GM18870 (cell line): ENCODE results near the gene SLC35F1.
"Not testable (repeated sequence)": the region's sequence is repeated elsewhere in the genome, so short reads cannot be mapped to it uniquely, and the experiment has no call there.

Source experiments
- ATAC-seq: cut with Tn5 transposase; IDR thresholded peaks from one replicate; pipeline ENCODE4 v1.9.1; 2021; ENCODE audit warnings: moderate library complexity; ENCODE audit not compliant: unreplicated experiment

SLC35F1 gene

DNA sequence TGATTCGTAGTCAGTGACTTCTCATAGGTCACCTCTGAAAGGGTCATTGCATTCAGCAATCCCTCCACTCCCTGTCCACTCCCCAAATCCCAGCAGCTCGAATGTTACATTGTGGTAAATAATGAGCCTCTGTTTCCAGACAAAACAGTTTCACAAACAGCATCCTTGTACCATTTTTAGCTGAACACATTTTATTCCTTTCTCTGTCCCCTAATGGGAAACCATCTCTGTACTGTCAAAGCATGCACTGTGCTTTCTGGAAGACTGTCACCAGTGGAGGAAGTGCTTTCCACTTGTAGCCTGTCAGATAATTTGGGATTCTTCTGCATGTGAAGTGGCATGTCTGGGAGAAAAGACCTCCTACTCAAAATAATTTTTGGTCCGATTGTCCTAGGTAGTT, 82.0 kb downstream of the SLC35F1 start:
- ATAC-seq, result no peak

DNA sequence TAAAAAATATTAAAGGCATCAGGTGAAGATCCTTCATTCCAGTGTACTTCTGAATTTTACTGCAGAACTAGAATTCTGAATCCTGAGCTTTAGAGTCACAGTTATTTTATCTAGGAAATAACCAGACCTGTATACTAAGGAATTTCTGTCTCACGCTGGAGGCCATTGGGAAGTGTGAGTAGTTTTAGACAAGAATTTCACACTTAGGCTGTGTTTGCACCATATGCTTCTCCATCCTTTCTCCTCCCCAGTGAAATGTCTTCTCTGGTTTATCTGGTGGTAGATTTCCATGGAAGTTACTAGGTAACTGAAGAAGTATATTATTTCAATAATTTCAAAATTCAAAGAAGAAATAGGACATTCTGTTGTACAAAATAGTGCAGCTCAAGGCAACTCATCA, 83.1 kb downstream of the SLC35F1 start:
- no peak for ATAC-seq

DNA sequence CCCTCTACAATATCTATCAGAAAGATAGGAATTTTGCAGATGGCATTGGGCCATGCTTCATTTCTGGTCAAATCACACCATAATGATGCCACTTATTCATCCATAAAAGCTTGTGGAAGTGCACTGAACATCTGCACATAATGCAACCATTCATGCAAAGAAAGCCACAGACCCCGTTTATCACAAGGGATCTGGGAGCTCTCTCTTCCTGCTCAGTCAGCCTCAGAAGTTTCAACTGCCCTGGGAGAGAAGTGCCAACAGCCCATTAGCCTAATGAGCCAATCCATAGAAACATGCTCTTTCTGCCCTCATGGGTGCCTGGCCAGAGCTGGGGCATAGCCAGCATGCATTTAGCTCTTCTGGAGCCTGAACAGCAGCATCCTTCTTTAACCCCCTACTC, 85.8 kb downstream of the SLC35F1 start:
- ATAC-seq, result no peak

DNA sequence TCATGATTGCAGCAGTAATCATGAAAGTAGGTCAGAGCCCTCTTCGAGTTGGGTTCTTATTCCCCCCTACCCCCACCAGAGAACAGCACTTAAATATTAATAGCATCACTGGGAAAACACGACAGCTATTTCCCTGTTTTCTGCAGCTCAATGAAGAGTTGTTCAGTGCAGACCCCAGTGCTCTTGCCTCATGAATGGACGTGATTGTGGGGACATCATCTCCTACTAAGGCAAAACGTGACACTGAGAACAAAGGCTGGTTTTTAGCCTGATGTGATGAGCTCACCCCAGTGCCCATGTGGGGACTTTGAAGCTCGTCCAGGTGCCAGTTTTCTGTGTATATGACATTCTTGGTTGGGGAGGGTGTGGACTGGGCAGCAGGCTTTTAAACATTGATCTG, 105.9 kb downstream of the SLC35F1 start:
- no peak for ATAC-seq

DNA sequence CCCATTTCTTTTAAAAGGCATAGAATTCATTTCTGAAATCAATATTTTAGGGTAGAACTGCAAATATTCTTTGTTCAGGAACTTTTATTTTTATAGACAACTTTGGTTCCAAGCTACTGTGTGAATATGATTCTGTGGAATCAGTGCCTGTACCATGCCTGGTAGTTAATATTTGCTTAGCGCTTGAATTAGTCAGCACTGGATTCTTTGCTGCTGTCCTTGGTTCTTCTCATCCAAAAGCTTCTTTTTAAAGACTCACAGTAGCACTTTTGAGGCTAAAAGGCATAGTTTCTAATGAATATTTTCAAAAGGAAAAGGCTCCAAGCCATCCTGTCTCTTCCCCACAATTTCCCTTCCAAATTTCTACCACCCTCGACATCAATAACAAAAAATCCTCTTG, 109.5 kb downstream of the SLC35F1 start:
- no peak for ATAC-seq

DNA sequence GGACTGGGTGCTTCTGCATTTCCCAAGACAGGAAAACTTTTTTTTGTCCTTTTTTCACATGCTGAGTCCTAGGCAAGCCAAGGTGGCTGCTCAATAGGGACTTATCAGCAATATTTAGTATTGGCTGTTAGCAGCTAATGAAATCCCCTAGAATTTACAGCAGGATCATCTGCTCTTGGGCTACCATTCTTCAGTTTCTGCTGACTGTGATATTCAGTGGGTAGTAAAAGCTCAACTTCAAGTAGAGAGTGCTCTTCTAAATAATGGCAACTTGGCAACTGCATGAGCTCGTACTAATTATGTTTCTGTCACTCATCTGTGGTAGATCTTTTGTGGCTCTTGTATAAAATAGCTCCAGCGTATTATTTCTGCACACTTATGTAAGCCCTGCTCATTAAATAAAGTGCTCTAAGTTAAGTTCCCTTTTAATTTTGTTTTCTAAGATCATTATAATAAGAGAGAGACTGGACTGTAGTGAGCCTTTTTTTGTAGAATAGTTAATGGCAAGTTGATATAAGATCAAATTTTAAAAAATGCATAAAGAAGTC, 110.3 kb downstream of the SLC35F1 start:
- ATAC-seq, result no peak

DNA sequence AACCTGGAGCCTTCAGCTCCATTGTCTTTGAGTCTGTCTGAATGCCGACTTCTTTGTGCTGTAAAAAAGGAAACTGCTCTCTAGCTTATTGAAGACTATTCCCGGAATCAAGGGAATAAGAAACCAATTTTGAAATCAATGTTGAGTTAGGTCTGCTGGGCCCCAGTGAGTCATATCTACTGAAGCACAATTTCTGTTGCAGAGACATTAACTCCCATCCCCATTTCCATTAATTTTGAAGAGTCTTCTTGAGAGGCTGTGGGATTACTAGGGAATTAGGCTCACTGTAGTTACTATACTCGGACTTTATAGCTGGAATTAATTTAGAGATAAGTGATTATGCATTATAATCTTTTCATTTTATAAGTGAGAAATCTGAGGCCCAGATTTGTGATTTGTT, 116.7 kb downstream of the SLC35F1 start:
- no peak for ATAC-seq

DNA sequence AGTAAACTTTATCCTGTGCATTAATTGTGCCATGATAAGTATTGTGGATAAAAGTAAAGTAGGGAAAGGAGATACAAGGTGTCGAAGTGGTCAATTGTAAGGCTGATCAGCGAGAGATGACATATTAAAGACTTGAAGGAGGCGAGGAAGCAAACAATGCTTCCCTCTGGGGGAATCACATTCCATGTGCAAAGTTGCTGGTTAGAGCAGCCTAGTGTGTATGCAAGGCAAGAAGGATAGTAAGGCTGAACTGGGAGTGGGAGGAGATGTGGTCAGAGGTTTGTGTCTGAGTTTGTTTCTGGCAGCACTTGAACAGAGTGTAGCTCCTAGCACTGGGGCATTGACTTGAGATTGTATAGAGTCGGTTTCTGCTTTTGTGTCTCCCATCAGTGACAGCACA, 122.9 kb downstream of the SLC35F1 start:
- ATAC-seq, result no peak

DNA sequence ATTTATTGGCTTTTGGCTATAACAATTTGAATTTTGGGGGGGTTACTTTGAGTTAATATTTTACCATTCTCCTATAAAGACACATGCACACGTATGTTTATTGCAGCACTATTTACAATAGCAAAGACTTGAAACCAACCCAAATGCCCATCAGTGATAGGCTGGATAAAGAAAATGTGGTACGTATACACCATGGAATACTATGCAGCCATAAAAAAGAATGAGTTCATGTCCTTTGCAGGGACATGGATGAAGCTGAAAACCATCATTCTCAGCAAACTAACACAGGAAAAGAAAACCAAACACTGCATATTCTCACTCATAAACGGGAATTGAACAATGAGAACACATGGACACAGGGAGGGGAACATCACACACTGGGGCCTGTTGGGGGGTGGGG, 130.4 kb downstream of the SLC35F1 start:
- not testable (repeated sequence) for ATAC-seq

DNA sequence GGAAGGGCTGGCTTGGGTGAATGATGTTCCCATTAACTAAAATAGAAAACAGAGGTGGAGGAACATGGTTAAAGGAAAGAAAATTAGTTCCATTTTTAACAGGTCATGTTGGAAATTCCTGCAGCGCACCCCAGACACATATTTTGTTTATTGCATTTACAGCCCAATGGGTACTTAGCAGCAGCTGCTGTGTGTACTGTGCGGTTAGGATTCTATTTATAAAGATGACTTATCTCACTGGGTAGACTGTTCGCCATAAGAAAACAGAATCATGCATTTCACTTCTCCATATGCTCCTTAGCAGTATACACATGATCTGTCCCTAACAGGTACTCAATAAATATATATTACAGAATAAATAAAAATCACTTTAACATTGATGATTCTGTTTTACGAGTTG, 135.8 kb downstream of the SLC35F1 start:
- no peak for ATAC-seq

DNA sequence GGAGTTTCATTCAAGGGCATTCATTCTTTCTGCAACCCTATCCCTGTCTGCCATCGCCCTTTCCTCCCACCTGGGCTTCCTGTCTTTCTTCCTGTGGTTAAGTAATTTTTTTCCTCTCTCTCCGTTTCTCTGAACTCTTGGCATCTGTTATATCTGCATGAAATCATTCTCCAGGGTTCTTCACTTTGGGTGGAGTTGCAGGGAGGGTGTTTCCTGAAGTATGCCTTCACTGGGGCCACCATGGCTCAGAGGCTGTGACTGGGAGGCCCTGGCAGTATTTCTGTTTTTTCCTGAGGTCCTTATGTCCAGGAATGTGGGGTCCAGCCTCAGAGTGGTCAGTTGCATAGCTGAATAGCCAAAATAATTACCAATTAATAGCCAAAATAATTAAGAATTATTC, 137.2 kb downstream of the SLC35F1 start:
- no peak for ATAC-seq

DNA sequence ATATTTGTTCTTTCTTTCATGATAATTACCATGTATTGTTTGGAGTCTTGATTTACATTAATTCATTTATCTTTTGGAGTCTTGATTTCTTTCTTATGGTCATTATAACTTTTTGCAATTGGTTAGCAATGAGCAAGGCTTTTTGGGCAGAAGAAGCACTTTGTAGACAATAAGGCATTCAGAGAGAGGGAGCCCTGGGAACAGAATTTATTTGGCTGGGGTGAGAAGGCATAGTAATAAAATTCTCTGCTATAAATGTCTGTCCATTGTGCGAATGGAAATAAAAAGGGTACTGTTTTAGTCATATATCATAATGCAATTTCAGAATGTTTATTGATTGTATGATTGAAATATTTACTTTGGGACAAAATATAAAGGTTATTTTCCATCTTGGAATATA, 147.0 kb downstream of the SLC35F1 start:
- ATAC-seq, result no peak

DNA sequence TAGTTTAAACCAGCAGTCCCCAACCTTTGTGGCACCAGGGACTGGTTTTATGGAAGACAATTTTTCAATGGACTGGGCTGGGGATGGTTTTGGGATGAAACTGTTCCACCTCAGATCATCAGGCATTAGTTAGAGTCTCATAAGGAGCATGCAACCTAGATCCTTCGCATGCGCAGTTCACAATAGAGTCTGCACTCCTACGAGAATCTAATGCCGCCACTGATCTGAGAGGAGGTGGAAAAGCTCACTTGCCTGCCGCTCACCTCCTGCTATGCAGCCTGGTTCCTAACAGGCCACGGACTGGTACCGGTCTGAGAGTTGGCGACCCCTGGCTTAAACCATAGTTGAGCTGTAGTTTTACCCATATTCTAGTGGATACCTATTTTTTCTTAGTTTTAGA, 154.6 kb downstream of the SLC35F1 start:
- no peak for ATAC-seq

DNA sequence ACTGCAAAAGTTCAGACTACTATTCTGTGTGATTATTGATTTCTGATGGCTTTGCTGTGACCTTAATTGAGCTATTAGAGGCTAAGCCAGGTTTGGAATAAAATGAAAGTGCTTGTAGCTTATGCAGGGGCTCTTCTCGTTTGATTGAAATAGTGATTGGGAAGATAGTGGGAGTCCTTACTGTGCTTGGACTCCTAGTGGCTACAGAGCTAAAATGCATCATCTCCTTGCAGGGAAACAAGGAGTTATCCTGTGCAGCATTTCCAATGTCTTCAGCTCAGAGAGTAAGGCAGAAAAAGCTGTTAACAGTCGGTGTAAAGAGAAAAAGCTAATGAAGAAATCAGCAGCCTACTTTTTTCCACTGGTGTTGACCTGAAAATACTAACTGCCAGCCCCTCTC, 173.5 kb downstream of the SLC35F1 start:
- ATAC-seq, result no peak

DNA sequence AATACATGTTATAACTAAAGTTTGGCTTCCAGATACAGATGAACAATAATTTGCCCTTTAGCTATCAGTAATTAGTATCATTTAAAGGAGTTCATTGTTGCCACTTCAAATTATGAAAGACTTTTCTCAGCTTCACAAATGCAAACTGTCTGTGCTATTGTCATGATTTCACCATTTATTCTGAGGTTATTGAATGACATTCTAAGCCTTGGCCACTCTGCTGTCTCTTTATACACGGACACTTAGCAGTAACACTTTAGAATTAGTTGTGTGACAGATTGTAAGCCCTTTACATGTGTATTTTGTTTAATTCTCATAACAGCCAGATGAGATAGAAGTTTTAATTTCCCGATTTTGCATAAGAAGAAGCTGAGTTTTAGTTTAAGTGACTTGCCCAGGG, 176.6 kb downstream of the SLC35F1 start:
- ATAC-seq, result no peak

DNA sequence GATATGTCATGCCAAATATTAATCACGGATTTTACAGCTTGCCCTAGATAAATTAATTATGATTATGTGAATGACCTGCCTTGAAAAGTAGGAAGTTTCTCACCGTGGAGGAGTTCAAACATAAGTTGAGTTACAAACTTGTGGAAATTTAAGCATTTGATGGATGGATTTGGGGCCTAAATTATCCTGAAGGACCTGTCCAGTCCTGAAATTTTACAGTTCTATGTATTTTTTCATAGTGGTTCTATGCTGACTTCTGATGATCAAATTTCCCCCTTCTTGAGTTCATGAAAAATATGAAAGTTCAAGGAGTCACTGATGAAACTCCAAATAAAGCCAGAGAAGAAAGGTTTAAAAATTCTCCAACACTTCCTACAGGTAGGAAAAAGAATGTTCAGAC, 178.6 kb downstream of the SLC35F1 start:
- no peak for ATAC-seq

DNA sequence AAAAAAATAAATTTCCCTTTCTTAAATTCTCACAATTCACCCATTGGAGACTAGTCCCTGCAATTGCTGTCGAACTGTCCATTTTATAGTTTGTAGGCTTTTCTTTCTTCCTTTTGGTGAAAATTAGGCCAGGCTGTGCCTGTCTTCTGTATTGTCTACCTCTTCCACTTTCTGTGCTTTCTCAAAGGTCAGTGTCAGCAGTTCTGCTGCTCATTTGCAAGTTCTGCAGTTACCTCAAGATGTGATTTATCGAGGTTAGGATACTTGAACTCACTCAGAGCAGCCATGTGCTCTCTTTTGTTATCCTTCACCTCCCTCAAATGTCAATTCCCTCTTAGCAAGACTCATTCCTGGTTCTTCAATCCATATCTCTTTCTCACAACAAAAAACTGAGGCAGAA, 179.1 kb downstream of the SLC35F1 start:
- no peak for ATAC-seq

DNA sequence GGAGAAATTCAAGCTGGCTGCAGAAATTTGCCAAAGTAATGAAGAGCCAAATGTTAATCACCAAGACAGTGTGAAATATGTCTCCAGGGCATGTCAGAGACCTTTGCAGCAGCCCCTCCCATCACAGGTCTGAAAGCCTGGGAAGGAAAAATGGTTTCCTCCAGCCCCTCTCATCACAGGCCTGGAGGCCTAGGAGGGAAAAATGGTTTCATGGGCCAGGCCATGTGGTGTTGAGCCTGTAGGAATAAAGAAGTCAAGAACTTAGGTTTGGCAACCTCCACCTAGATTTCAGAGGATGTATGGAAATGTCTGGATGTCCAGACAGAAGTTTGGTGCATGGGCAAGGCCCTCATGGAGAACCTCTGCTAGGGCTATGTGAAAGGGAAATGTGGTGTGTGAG, 185.0 kb downstream of the SLC35F1 start:
- no peak for ATAC-seq

DNA sequence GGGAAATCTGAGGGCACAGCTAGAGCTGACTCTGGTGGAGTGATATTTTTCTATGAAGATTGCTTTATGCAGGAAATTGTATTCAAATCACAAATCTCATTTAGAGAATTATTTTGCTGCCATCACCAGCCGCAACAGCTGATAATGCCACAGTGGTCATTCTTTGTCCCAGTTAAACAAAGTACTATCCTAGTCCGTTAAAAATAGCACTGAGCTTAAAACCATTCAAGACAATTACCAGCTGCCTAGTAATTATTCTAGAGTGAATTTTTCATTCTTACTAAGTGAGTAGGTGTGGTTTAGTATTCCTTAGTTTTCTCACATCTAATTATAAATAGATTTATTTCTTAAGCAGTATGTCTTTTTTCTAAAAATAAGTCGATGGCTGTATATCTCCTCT, 190.5 kb downstream of the SLC35F1 start:
- ATAC-seq, result no peak

DNA sequence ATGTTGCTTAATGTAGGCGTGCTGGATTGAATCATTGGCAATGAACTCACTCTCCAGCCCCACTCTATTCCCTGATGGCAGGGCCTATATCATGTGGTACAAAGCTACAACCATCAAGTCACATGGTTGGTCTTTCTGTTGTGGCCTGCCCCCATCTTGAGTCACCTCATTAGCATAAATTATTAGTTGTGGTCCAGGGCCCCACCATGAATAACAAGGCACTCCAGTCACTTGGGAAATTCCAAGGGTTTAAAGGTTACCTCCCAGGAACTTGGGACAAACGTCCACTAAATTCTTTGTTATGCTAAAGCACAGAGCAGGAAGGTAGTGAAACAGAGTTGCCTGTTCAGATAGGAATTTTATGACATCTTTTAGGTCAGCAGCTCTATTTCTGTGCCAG, 193.7 kb downstream of the SLC35F1 start:
- no peak for ATAC-seq

DNA sequence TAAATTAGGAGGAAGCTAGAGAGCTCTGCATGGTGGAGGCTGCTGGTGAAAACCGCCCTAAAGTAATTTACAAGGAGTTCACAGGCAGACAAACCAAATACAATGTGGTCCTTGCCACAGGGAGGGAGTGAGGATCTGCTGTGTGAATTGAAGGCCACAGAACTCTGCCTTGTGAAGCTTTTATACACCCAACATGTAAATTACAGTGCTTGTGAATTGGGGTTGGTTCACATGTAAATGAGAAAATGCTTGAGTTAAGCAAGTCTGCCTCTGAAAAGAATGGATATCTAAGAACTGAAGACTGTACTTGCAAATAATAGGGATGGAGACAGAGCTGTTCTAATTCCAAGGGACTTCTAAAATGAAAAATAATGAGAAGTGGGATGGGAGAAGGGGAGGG, 194.2 kb downstream of the SLC35F1 start:
- ATAC-seq, result no peak

DNA sequence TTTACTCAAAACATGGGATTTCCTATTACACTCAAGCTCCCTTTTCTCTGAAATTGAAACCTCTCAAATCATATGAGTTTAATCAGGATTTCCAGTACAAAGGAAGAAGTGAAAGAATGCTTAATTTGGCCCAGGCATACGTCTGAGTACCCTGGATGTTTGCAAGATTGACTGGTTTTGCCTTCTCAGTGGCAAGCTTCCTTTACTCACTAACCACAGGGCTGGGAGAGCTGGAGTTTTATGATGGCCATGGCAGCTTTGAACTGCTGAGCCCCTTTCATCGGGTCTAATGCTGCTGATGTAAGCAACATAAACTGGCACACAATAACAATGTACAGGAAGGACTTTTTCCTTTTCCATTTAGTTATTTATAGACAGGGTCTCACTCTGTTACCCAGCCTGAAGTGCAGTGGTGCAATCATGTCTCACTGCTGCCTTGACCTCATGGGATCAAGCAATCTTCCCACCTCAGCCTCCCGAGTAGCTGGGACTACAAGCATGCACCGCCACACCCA, 194.8 kb downstream of the SLC35F1 start:
- no peak for ATAC-seq

DNA sequence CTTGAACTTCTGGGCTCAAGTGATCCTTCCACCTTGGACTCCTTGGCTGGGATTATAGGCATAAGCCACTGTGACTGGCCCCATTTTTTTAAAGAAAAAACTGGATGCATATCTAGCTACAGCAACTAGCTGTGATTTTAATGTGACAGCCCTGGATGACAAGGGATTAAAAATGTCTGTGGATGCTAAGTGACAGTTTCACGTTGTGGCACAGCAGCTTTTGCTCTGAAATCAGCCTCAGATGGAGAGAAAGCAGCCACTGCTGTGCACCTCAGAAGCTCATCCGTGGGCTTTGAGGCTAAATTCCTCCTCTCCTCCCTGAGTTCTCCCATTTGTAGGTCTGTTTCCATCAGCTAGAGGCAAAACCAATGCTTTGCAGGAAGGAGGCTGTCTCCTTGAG, 195.3 kb downstream of the SLC35F1 start:
- no peak for ATAC-seq
